Measurements from ENCODE around the gene NIPAL1.

Gene NIPAL1

DNA sequence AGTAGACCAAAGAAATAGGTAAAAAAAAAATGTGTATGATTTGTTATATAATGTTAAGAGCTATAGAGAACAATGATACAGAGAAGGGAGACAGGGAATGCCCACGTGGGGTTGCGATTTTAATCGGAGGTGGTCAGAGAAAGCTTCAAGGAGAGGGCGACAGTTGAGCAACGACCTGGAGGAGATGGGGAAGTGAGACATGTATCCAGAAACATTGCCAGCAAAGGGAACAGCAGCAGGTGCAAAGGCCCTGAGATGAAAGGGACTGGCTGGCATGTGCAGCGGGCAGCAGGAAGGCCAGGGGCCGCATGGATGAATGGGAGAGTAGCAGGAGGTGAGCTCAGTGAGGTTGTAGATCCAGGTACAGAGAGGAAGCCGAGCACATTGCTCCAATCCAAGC lies 32.9 kb downstream of the NIPAL1 start:
- H3K4me3 ChIP-seq (ENCODE audit: low read length, poor library complexity, severe bottlenecking): no peak overlapping the region
- TF ChIP-seq EZH2phosphoT487 (IDR thresholded peaks at IDR 0.05; ENCODE audit: borderline replicate concordance): no peak
- TF ChIP-seq, protein P1, sequence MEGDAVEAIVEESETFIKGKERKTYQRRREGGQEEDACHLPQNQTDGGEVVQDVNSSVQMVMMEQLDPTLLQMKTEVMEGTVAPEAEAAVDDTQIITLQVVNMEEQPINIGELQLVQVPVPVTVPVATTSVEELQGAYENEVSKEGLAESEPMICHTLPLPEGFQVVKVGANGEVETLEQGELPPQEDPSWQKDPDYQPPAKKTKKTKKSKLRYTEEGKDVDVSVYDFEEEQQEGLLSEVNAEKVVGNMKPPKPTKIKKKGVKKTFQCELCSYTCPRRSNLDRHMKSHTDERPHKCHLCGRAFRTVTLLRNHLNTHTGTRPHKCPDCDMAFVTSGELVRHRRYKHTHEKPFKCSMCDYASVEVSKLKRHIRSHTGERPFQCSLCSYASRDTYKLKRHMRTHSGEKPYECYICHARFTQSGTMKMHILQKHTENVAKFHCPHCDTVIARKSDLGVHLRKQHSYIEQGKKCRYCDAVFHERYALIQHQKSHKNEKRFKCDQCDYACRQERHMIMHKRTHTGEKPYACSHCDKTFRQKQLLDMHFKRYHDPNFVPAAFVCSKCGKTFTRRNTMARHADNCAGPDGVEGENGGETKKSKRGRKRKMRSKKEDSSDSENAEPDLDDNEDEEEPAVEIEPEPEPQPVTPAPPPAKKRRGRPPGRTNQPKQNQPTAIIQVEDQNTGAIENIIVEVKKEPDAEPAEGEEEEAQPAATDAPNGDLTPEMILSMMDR (conservative IDR thresholded peaks at IDR 0.05; ENCODE audit: low read length): no peak
- no peak overlapping the region for H3K9ac ChIP-seq (ENCODE audit: low read depth, low read length, poor library complexity, severe bottlenecking)
- H3K4me1 ChIP-seq (ENCODE audit: insufficient read depth, low read length, poor library complexity, severe bottlenecking): peaks cover 29% of the 10 kb centered on the region
- H3K4me2 ChIP-seq (ENCODE audit: low read depth, low read length, poor library complexity, severe bottlenecking): no peak overlapping the region
- H3K27me3 ChIP-seq (ENCODE audit: insufficient read depth, low read length, poor library complexity, severe bottlenecking): no peaks in the 10 kb centered on the region
- H4K20me1 ChIP-seq (ENCODE audit: insufficient read depth, low read length, poor library complexity, severe bottlenecking): no peaks in the 10 kb centered on the region
- no peaks in the 10 kb centered on the region for H3F3A ChIP-seq (ENCODE audit: low read depth)
- no peak overlapping the region for H2AFZ ChIP-seq (ENCODE audit: low read length)
- H3K9me2 ChIP-seq (replicated peaks; ENCODE audit: low read depth, low read length): no peaks in the 10 kb centered on the region
- no peaks in the 10 kb centered on the region for H3K36me3 ChIP-seq (ENCODE audit: insufficient read depth, low read length)
- no peaks in the 10 kb centered on the region for H3K79me2 ChIP-seq (ENCODE audit: insufficient read depth, low read length)
- no peaks in the 10 kb centered on the region for H3K9me3 ChIP-seq (ENCODE audit: insufficient read depth, low read depth, low read length)

DNA sequence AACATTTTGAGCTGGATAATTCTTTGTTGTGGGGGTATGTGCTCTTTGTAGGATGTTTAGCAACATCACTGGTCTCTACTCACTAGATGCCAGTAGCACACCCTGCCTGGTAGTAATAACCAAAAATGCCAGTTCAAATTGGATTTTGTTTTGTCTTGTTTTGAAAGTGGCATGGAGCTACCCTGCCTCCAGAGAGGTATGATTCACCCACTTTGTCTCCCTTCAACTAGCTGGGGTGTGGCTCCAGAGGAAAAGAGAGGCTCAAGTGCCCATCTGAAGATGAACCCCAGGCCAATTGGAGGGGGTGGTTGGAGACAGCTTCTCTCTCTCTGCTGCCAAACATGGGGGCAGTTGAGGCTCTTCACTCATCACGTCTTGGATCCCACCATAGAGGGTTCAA lies 34.5 kb downstream of the NIPAL1 start:
- H3K9me2 ChIP-seq (replicated peaks; ENCODE audit: low read depth, low read length): no peaks in the 10 kb centered on the region
- H3K9ac ChIP-seq (ENCODE audit: low read depth, low read length, poor library complexity, severe bottlenecking): no peak overlapping the region
- no peak overlapping the region for H3K4me2 ChIP-seq (ENCODE audit: low read depth, low read length, poor library complexity, severe bottlenecking)
- H3K4me1 ChIP-seq (ENCODE audit: insufficient read depth, low read length, poor library complexity, severe bottlenecking): peaks cover 22% of the 10 kb centered on the region
- H3K36me3 ChIP-seq (ENCODE audit: insufficient read depth, low read length): no peaks in the 10 kb centered on the region
- no peaks in the 10 kb centered on the region for H3K79me2 ChIP-seq (ENCODE audit: insufficient read depth, low read length)
- no peaks in the 10 kb centered on the region for H3K9me3 ChIP-seq (ENCODE audit: insufficient read depth, low read depth, low read length)
- no peak overlapping the region for H2AFZ ChIP-seq (ENCODE audit: low read length)
- no peak overlapping the region for H3K4me3 ChIP-seq (ENCODE audit: low read length, poor library complexity, severe bottlenecking)
- TF ChIP-seq, protein P1 (conservative IDR thresholded peaks at IDR 0.05; ENCODE audit: low read length): no peak
- TF ChIP-seq EZH2phosphoT487 (IDR thresholded peaks at IDR 0.05; ENCODE audit: borderline replicate concordance): no peak
- H4K20me1 ChIP-seq (ENCODE audit: insufficient read depth, low read length, poor library complexity, severe bottlenecking): no peaks in the 10 kb centered on the region
- H3K27me3 ChIP-seq (ENCODE audit: insufficient read depth, low read length, poor library complexity, severe bottlenecking): no peaks in the 10 kb centered on the region
- no peaks in the 10 kb centered on the region for H3F3A ChIP-seq (ENCODE audit: low read depth)

DNA sequence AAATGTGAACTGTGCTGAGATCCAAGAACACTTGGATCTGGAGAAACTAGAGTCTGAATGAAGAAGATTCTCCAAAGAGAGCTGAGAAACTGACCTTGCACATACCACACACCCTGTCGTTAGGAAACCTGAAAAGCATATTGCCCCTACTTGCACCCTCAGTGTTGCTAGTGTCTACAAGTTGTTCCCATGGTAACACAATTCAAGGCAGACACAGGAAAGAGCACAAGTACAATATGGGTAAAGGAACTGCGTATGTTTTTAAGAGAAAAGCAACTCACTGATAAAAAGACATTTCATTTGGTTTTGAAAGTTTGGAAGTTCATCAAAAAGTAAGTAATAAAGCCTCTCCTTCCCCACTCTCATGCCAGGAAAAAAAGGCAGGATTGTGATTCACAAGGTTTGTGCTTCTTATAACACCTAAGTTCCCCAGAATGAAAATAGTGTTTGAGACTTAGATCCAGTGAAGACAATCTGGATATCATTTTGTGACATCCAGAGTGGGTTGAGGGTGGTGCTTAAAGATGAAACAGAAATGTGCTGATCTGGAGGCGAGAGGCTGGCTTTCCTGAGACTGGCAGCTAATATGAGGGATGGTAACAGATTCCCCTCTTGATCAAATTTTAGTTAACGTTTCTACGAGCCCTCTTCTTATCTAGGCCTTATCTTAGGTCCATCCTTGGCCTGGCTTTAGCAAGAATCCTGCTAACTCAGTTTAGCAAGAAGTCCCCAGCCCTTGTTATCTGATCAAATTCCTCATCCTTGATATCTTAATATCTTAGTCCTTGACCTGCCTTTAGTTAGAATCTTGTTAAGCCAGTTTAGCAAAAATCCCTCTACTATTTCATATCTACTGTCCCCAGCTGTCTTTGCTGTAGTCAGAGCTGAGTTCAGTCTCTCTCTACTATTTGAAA lies 42.3 kb downstream of the NIPAL1 start:
- Histone ChIP-seq H3K9ac (ENCODE audit: low read depth, low read length, poor library complexity, severe bottlenecking) (no peak overlapping the region), H3K79me2 (ENCODE audit: insufficient read depth, low read length) (no peaks in the 10 kb centered on the region), H4K20me1 (ENCODE audit: insufficient read depth, low read length, poor library complexity, severe bottlenecking) (no peaks in the 10 kb centered on the region), H3K36me3 (ENCODE audit: insufficient read depth, low read length) (no peaks in the 10 kb centered on the region), H2AFZ (ENCODE audit: low read length) (no peak overlapping the region), H3F3A (ENCODE audit: low read depth) (no peaks in the 10 kb centered on the region), H3K9me2 (replicated peaks; ENCODE audit: low read depth, low read length) (no peaks in the 10 kb centered on the region), H3K4me3 (ENCODE audit: low read length, poor library complexity, severe bottlenecking) (no peak overlapping the region), H3K9me3 (ENCODE audit: insufficient read depth, low read depth, low read length) (no peaks in the 10 kb centered on the region), H3K27me3 (ENCODE audit: insufficient read depth, low read length, poor library complexity, severe bottlenecking) (no peaks in the 10 kb centered on the region), H3K4me1 (ENCODE audit: insufficient read depth, low read length, poor library complexity, severe bottlenecking) (no peaks in the 10 kb centered on the region), H3K4me2 (ENCODE audit: low read depth, low read length, poor library complexity, severe bottlenecking) (no peak overlapping the region)
- TF ChIP-seq, protein P1 (conservative IDR thresholded peaks at IDR 0.05; ENCODE audit: low read length): no peak
- TF ChIP-seq EZH2phosphoT487 (IDR thresholded peaks at IDR 0.05; ENCODE audit: borderline replicate concordance): no peak

Data from Loucy (cell line).